NCI-H1417 (cell line): Measurements from ENCODE around the gene CHMP4A.

Source experiments
- DNase-seq, 3 experiments: peaks; one replicate each; lab custom pipeline; 2025; lab: John Stamatoyannopoulos, UW

CHMP4A gene

GRCh38 chr14:24195186-24196070, 17.9 kb downstream of the CHMP4A start, which contains the start of gene TM9SF1:
TSS of gene TM9SF1 (minus strand) at chr14:24195441. CDS start at chr14:24195019, 422 bp downstream.
- DNase-seq, result peak; percentile 85 to 93 (median 92)

- DNase-seq, result no peak
Observed at GRCh38 chr14:24194873-24195185, 18.5 kb downstream of the CHMP4A start.

GRCh38 chr14:24194186-24194872, 19.0 kb downstream of the CHMP4A start:
- no peak for DNase-seq

- DNase-seq, result no peak
Observed at GRCh38 chr14:24192933-24193332, 20.4 kb downstream of the CHMP4A start.

- DNase-seq, result no peak
Observed at GRCh38 chr14:24190416-24190815, 22.9 kb downstream of the CHMP4A start.

GRCh38 chr14:24189460-24189859, 23.8 kb downstream of the CHMP4A start:
- no peak for DNase-seq

- DNase-seq, result no peak
Observed at GRCh38 chr14:24189059-24189375, 24.3 kb downstream of the CHMP4A start.

- peak; percentile 96 to 99 (median 98) for DNase-seq
Observed at GRCh38 chr14:24188251-24189058, 24.8 kb downstream of the CHMP4A start, which contains the start of gene IPO4. TSS of gene IPO4 (minus strand) at chr14:24188816. CDS start at chr14:24188787, 29 bp downstream.

- DNase-seq, result no peak
Observed at GRCh38 chr14:24187539-24187915, 25.8 kb downstream of the CHMP4A start.

- DNase-seq, result no peak
Observed at GRCh38 chr14:24186831-24187538, 26.3 kb downstream of the CHMP4A start.

- DNase-seq, result no peak
Observed at GRCh38 chr14:24185741-24186140, 27.5 kb downstream of the CHMP4A start.

- no peak for DNase-seq
Observed at GRCh38 chr14:24185026-24185425, 28.3 kb downstream of the CHMP4A start.

- DNase-seq, result no peak
Observed at GRCh38 chr14:24184104-24184970, 29.0 kb downstream of the CHMP4A start.

GRCh38 chr14:24183014-24183481, 30.2 kb downstream of the CHMP4A start:
- DNase-seq, result no peak

GRCh38 chr14:24182110-24182882, 31.0 kb downstream of the CHMP4A start:
- no peak for DNase-seq

GRCh38 chr14:24181371-24182077, 31.8 kb downstream of the CHMP4A start:
- no peak for DNase-seq

- no peak for DNase-seq
Observed at GRCh38 chr14:24179961-24180796, 33.1 kb downstream of the CHMP4A start.

- DNase-seq, result no peak
Observed at GRCh38 chr14:24179294-24179960, 33.9 kb downstream of the CHMP4A start.
